ENCODE results near the gene GNG10.
"Not testable (repeated sequence)": the region's sequence is repeated elsewhere in the genome, so short reads cannot be mapped to it uniquely, and the experiment has no call there.

DNA sequence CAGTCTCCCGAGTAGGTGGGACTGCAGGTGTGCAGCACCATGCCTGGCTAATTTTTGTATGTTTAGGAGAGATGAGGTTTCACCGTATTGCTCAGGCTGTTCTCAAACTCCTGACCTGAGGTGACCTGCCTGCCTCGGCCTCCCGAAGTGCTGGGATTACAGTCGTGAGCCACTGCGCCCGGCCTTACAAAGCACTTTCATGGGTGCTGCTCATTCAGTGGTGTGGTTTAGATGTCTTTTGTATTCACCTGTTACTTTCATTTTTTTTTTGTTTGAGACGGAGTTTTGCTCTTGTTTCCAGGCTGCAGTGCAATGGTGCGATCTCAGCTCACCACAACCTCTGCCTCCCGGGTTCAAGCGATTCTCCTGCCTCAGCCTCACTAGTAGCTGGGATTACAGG, 7.2 kb downstream of the GNG10 start:
- TF ChIP-seq, protein P1, sequence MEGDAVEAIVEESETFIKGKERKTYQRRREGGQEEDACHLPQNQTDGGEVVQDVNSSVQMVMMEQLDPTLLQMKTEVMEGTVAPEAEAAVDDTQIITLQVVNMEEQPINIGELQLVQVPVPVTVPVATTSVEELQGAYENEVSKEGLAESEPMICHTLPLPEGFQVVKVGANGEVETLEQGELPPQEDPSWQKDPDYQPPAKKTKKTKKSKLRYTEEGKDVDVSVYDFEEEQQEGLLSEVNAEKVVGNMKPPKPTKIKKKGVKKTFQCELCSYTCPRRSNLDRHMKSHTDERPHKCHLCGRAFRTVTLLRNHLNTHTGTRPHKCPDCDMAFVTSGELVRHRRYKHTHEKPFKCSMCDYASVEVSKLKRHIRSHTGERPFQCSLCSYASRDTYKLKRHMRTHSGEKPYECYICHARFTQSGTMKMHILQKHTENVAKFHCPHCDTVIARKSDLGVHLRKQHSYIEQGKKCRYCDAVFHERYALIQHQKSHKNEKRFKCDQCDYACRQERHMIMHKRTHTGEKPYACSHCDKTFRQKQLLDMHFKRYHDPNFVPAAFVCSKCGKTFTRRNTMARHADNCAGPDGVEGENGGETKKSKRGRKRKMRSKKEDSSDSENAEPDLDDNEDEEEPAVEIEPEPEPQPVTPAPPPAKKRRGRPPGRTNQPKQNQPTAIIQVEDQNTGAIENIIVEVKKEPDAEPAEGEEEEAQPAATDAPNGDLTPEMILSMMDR (IDR thresholded peaks at IDR 0.05; ENCODE audit: low read depth, low read length, missing input control) = not testable (repeated sequence)
- not testable (repeated sequence) for TF ChIP-seq RAD21 (IDR thresholded peaks at IDR 0.05); FOXA1 (IDR thresholded peaks at IDR 0.05); SP1 (IDR thresholded peaks at IDR 0.05); TAF1 (conservative IDR thresholded peaks at IDR 0.05); YY1 (IDR thresholded peaks at IDR 0.05)
- TF ChIP-seq, protein P2, sequence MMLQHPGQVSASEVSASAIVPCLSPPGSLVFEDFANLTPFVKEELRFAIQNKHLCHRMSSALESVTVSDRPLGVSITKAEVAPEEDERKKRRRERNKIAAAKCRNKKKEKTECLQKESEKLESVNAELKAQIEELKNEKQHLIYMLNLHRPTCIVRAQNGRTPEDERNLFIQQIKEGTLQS (IDR thresholded peaks at IDR 0.05) = not testable (repeated sequence)

Measured in liver (tissue), 3 donors.